Uterus (tissue), 2 donors: ENCODE data around the gene EML5.

ENCODE experiments used
- POLR2A ChIP-seq, 2 donors: fragments of 450-650 bp; IDR thresholded peaks; one replicate each; pipeline ENCODE4 v1.6.1; 2016; ENCODE audit warnings: antibody characterized with exemption in 2 of 2, mild to moderate bottlenecking in 1 of 2, moderate library complexity in 1 of 2
- TF ChIP-seq, protein P1 (sequence below), 4 experiments: fragments of 200-600 bp in 2 of 4; fragments of 450-650 bp in 2 of 4; sonication (generic) in 2 of 4; IDR thresholded peaks; one replicate each; pipeline ENCODE4 v1.5.1; 2016 to 2019; ENCODE audit warnings: antibody characterized with exemption in 4 of 4, mild to moderate bottlenecking in 2 of 4, moderate library complexity in 1 of 4

DNA sequence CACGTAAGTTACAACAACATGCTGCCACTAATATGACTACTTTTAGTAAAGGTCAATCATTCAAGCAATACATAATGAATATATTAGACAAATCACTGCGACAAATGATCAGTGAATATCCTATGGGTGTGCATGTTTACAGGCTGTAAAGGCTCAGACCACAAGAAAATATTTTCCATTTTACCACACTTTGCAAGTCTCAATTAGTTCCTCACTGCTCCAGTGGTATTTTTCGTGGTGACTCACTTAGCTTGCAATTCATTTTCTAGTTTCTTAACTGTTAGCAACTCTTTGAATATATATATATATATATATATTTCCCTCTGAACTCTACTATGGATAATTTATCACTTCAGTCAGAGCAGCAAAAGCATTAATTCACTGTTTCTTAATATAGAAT, 96.9 kb downstream of the EML5 start:
- TF ChIP-seq, protein P1, sequence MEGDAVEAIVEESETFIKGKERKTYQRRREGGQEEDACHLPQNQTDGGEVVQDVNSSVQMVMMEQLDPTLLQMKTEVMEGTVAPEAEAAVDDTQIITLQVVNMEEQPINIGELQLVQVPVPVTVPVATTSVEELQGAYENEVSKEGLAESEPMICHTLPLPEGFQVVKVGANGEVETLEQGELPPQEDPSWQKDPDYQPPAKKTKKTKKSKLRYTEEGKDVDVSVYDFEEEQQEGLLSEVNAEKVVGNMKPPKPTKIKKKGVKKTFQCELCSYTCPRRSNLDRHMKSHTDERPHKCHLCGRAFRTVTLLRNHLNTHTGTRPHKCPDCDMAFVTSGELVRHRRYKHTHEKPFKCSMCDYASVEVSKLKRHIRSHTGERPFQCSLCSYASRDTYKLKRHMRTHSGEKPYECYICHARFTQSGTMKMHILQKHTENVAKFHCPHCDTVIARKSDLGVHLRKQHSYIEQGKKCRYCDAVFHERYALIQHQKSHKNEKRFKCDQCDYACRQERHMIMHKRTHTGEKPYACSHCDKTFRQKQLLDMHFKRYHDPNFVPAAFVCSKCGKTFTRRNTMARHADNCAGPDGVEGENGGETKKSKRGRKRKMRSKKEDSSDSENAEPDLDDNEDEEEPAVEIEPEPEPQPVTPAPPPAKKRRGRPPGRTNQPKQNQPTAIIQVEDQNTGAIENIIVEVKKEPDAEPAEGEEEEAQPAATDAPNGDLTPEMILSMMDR (IDR thresholded peaks at IDR 0.05) = no peak
- no peak for TF ChIP-seq POLR2A (IDR thresholded peaks at IDR 0.05)
